Germinal center (tissue), 1 donor: ENCODE results near the gene RAC3.
A peak's percentile ranks its signal among the peaks of the same experiment; 100 is the strongest.
"Not testable (repeated sequence)": the region's sequence is repeated elsewhere in the genome, so short reads cannot be mapped to it uniquely, and the experiment has no call there.

ENCODE experiments used
- DNase-seq: peaks from one replicate; pipeline ENCODE4 v3.0.0; 2012; ENCODE audit warnings: mixed read lengths, low spot score

Gene RAC3

GRCh38 chr17:82023447-82024241 lies 7.8 kb upstream of the RAC3 start:
- DNase-seq: peak; percentile 31

DNA sequence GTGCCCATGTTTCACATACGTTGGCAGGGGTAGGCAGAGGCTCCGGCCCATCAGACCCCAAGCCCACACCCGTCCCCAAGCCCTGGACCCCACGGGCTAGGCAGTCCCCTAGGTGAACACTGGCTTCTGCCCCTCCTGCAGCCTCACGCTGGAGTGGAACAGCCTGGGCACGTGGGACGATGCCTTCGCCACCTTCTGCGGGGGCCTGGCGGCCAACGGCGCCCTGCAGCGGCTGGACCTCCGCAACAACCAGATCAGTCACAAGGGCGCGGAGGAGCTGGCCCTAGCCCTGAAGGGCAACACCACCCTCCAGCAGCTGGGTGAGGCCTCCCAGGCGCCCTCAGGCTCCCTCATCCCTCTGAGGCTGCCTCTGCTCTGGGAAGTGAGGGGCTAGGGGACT lies 6.6 kb upstream of the RAC3 start:
- DNase-seq: no peak

- no peak for DNase-seq
Observed at GRCh38 chr17:82025401-82026107, 5.9 kb upstream of the RAC3 start.

- DNase-seq: no peak
Observed at GRCh38 chr17:82028246-82028645, 3.2 kb upstream of the RAC3 start.

GRCh38 chr17:82028966-82029365 lies 2.5 kb upstream of the RAC3 start:
- DNase-seq: no peak

GRCh38 chr17:82029391-82029790 lies 2.1 kb upstream of the RAC3 start:
- no peak for DNase-seq

DNA sequence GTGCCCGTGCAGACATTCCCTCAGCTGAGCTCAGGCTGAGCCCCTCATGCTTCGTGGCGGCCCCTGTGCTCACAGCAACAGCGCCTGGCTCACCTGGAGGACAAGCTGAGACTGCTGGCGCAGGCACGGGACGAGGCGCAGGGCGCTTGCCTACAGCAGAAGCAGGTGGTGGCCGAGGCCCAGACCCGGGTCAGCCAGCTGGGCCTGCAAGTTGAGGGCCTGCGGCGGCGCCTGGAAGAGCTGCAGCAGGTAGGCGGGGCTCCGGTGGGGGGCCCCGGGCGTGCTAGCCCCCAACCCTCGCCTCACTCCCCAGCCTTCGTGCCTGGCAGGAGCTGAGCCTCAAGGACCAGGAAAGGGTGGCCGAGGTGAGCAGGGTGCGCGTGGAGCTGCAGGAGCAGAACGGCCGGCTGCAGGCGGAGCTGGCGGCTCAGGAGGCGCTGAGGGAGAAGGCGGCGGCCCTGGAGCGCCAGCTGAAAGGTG lies 1.4 kb upstream of the RAC3 start:
- DNase-seq: no peak

DNA sequence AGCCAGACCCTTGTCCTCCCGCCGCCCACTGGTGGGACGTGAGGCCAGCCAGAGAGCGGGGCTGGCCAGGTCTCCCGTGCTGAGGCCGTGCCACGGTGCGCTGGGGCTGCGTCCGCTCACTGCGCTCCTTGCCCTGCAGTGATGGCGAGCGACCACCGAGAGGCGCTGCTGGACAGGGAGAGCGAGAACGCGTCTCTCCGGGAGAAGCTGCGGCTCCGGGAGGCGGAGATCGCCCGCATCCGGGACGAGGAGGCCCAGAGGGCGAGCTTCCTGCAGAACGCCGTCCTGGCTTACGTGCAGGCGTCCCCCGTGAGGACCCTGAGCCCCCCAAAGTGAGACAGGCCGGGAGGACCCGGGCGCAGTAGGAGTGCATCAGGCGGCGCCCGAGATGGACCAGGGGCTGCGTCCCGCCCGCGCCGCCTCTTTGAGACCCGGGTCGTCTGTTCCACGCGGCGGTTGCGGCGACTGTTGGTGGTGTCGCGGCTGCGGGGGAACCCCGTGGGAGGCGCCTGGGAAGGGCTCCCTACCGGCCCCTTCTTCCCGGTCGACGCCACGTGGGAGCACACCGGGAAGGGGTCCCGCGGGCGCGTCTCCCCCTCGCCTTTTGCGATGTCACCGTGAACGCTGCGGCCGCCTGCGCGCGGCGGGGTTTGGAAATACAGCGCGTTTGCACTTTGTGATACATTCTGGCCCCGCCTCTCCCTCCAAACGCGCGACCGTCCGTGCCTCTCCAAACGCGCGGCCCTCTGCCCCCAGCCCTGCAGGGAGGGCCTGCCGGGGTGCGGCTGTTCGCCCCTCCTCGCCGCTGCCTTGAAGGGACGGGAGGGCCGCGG lies 792 bp upstream of the RAC3 start:
- DNase-seq: peak; percentile 74

- DNase-seq: peak; percentile 33
Observed at GRCh38 chr17:82031885-82032627, 578 bp downstream of the RAC3 start.

DNA sequence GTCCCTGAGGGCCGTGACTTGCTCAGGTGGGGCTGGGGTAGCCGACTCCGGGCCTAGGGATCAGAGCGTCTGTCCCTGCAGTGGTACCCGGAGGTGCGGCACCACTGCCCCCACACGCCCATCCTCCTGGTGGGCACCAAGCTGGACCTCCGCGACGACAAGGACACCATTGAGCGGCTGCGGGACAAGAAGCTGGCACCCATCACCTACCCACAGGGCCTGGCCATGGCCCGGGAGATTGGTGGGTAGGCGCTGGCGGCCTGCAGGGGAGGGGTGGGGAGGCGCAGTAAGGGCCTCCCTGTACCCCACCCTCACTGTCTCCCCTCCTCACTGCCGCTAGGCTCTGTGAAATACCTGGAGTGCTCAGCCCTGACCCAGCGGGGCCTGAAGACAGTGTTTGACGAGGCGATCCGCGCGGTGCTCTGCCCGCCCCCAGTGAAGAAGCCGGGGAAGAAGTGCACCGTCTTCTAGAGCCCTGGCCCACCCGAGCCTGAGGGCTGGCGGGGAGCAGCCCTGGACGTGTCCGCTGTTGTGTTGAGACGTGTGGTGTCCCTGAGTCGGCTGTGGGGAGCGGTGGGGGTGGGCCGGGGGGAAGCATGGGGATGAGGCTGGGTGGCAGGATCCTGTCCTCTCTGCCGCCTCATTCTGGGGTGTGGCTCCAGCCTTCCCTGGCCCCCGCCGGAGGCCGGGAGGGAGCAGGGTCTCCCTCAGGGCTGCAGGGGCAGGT lies 2.0 kb downstream of the RAC3 start:
- no peak for DNase-seq

DNA sequence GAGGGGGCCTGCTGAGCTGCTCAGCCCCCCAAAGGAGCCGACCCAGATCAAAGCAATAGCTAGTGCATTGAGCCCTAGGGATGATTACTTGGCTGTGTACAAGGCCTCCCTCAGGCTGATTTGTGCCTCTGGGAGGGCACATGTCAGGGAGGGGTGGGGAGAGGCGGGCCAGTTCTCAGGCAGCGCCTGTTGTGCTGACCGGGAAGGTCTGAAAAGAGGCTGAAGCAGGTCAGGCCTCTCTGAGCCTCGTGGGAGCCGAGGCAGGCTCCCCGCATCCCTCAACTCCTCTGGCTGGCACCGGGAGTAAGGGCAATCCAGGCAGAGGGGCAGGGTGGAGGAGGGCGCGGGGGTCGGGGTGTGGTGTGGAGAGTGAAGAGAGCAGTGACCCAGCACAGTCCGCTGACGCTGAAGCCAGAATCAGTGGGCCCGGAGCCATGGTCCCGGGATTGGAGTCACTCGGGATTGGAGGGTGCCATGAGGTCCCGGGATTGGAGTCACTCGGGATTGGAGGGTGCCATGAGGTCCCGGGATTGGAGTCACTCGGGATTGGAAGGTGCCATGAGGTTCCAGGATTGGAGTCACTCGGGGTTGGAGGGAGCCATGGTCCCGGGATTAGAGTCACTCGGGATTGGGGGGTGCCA lies 3.0 kb downstream of the RAC3 start:
- DNase-seq: no peak

DNA sequence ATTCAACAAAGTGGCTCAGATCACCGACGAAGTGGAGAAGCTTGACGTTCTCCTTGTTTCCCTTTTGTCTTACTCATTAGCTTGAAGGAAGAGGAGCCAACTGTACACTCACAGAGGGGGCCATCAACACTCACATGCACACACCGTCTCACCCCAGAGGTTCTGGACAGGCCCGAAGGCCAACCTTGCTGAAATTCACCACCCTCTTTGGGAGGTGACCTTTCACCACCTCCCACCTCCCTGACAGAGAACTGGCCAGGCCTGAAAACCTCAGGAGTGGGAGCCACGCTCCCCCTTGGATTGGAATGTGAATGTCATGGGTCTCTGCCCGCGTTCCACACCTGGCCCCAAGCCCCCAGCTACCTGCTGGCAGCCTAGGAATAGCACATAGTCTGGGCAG lies 4.0 kb downstream of the RAC3 start:
- DNase-seq: no peak

DNA sequence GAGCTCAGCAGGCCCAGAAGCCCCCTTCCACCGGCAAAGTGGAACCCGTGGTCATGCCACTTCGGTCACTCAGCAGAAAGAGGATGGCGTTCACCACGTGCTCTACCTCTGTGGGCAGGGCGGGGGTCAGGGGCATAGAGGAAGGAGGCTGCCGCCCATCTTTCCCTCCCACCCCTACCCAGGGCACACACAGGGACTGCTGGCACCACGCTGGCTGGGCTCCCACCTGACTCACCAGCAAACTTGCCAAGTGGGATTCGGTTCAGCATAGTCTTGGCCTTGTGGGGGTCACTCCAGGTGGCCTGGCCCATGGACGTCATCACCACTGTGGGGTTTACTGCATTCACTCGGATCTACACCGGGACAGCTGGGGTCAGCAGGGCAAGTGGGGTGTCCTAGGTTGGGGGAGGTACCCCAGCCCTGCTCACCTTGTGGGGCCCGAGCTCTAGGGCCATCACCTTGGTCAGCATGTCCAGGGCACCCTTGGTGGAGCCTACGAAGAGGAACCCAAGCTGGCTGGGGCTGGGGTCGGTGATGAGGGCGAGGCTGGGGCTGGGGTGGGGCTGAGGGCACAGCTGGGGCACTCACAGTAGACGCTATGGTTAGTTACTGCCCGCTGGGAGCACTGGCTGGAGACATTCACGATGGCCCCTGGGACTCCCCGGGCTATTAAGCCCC lies 4.6 kb downstream of the RAC3 start:
- no peak for DNase-seq

DNA sequence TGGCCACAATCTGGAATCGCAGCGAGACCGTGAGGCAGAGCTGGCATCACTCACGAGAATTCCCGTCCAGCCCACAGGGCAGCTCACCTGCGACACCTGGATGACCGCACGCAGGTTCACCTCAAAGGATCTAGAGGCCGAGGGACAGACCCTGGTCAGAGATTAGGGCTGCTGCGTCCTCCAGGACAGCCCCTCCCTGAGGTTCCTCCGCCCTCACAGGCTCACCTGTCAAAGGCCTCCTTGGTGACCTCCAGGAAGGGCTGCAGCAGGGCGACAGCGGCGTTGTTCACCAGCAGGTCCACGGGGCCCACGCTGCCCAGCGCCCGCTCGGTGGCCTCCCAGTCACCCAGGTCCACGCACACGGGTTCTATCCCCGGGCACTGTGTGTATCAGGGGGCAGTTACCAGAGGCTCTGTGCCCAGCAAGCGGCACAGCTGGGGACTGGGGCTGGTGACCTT lies 5.2 kb downstream of the RAC3 start:
- no peak for DNase-seq

GRCh38 chr17:82037092-82037888 lies 5.8 kb downstream of the RAC3 start, which contains the start of gene DCXR:
DCXR (minus strand) TSS chr17:82037697; CDS start chr17:82037682, 15 bp downstream.
- peak; percentile 97 for DNase-seq

GRCh38 chr17:82037889-82038195 lies 6.4 kb downstream of the RAC3 start:
- DNase-seq: no peak

GRCh38 chr17:82038796-82039409 lies 7.4 kb downstream of the RAC3 start:
- DNase-seq: not testable (repeated sequence)

DNA sequence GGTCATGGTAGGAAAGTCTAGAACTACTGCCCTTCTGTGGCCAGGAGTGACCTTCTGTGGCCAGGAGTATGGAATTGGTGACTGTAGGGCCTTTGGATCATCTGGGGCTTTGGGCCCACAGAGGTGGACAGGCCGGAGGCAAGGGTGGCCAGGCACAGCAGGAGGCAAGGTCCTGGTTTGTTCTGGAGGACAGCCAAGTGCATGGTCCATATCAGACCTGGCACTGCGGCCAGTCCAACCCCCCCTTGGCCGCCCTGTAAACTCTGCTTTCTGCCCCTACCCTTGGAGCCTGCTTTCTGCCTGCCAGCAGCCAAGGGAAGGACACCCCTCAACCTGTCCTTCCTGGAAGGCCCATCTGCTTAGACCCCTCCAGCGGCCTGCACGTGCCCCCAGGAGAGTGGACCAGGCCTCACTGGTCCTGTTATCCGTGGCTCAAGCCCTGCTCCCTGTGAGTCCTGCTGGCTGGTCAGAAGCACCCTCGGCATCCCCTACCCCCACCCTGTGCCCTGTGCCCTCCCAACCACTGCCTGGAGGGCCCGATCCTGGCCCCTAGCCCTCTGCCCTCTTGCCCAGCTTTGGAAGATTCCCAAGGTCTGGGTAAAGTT lies 8.3 kb downstream of the RAC3 start:
- DNase-seq: no peak
